ENCODE results near the gene MSL3B.

The MSL3B gene

DNA sequence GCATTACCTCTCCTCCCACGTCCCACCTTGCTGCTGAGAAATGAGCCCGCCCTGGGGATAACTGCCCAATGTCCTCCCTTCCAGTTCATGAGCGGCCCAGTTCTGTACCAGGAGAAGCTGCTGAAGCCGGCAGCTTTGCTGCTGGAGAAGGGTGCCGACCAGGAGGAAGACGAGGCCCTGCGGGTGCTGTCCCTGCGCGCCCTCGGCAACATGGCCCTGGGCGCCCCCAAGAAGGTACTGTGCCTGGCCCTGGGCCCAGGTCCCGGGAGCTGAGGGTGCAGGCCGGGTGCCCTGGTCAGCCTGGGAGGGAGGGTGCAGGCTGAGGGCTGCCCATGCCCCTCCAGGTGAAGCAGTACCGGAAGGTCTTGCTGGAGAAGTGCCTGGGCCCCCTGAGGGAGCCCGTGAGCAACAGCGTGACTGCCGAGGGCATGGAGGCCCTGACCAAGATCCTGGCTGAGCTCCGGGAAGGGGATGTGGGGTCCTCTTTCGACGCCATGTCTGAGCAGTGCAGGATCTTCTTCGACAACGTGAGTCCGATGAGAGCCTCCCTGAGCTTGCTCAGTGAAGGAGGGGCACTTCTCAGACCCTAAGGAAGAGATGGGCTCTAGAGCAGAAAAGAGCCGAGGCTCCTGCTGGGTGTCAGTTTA is 39.5 kb downstream of the MSL3B start:
- Histone ChIP-seq H3K36me3 (ENCODE audit: low read depth) (no peaks in the 10 kb centered on the region), H3K9me3 (no peaks in the 10 kb centered on the region), H3K4me3 (no peak overlapping the region), H3K4me1 (ENCODE audit: low read depth) (no peaks in the 10 kb centered on the region)
- TF ChIP-seq, protein P1, sequence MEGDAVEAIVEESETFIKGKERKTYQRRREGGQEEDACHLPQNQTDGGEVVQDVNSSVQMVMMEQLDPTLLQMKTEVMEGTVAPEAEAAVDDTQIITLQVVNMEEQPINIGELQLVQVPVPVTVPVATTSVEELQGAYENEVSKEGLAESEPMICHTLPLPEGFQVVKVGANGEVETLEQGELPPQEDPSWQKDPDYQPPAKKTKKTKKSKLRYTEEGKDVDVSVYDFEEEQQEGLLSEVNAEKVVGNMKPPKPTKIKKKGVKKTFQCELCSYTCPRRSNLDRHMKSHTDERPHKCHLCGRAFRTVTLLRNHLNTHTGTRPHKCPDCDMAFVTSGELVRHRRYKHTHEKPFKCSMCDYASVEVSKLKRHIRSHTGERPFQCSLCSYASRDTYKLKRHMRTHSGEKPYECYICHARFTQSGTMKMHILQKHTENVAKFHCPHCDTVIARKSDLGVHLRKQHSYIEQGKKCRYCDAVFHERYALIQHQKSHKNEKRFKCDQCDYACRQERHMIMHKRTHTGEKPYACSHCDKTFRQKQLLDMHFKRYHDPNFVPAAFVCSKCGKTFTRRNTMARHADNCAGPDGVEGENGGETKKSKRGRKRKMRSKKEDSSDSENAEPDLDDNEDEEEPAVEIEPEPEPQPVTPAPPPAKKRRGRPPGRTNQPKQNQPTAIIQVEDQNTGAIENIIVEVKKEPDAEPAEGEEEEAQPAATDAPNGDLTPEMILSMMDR (IDR thresholded peaks at IDR 0.05), result no peak
- intact Hi-C loops (cut with DNase I, micrococcal nuclease), result no loop called here
- DNase-seq (no peak), ATAC-seq (no peak)

DNA sequence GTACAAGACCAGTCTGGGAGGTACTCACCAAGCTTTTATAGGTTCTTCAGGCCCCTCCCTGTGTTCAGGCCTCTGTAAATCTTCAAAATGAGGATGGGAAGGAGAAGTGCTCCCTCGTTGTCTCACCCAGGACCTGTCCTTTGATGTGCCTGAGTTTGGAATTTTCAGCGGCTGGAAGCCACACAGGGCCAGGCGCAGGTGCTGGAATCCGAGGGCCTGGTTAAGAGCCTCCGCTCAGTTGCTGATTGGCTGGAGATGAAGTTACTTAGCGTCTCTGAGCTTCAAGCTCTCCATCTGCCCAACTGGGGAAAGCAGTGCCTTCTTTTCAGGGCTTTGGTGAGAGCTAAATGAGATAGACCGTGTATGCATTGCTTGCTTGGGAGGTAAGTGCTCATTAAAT is 43.8 kb downstream of the MSL3B start:
- H3K9me3 ChIP-seq, result no peaks in the 10 kb centered on the region
- H3K4me1 ChIP-seq (ENCODE audit: low read depth), result no peaks in the 10 kb centered on the region
- H3K36me3 ChIP-seq (ENCODE audit: low read depth), result no peaks in the 10 kb centered on the region
- ATAC-seq (no peak), DNase-seq (no peak)
- intact Hi-C loops (cut with DNase I, micrococcal nuclease), result no loop called here
- H3K4me3 ChIP-seq, result no peak overlapping the region
- TF ChIP-seq, protein P1 (IDR thresholded peaks at IDR 0.05), result no peak

DNA sequence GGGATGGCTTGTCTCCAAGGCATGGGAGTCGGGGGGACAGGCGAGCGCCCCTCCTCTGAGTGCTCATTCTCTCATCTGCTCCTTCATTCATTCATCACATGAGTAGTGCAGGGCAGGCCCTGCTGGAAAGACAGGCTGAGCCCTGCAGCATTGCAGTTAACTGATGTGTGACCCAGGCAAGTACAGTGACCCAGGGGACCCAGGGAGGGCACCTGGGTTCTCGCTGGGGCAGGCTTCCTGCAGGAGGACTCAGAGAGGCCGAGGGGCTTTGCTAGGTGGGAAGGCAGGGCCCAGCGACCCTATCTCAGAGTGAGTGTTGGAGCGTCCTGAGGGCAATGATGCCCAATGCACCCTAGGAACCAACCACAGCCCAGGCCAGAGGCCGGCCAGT is 44.5 kb downstream of the MSL3B start:
- Histone ChIP-seq H3K4me3 (no peak overlapping the region), H3K36me3 (ENCODE audit: low read depth) (no peaks in the 10 kb centered on the region), H3K4me1 (ENCODE audit: low read depth) (no peaks in the 10 kb centered on the region), H3K9me3 (no peaks in the 10 kb centered on the region)
- intact Hi-C loops (cut with DNase I, micrococcal nuclease), result no loop called here
- ATAC-seq (no peak), DNase-seq (no peak)
- TF ChIP-seq, protein P1 (IDR thresholded peaks at IDR 0.05), result no peak

DNA sequence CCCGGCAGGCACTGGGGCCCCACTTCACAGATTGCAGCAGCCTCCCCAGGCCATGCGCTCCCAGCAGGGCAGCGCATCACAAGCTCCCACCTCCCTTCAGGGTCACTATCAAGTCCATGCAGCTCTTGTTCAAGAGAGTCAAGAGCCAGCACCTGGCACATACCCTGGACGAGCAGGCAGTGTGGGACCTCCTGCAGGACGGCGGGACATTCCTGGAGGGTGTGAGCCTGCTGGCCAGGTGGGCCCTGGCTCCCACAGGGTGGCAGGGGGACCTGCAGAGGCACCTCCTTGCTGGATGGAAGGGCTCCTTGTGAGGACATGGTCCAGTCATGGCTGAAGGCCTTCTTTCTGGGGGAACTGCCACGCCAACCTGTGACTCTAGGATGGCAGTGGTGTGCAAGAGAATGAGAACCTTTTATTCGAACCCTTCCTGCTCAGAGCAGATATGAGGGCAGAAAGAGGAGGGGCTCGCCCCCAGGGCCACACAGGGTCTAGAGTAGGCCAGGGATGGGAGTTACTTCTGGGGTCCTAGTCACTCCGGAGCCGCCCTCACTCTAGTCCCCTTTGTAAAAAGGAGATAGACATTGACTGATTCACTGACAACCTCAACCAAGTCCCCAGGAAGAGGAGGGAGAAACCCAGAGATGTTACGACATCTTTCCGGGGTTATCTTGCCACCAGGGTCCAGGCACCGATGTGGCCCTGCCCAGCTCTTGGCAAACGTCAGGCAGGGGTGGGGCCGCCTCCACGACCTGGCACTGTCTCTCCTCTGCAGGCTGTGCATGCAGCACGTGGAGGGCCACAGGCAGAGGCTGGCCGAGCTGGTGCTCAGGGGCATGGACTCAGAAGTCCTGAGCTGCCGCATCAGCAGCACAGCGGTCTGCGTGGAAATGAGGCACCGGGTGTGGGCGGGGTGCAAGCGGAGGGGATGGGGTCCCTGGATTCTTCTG is 45.1 kb downstream of the MSL3B start:
- ATAC-seq (peak; percentile 37), DNase-seq (no peak)
- no peaks in the 10 kb centered on the region for H3K4me1 ChIP-seq (ENCODE audit: low read depth)
- intact Hi-C loops (cut with DNase I, micrococcal nuclease), result no loop called here
- H3K4me3 ChIP-seq, result no peak overlapping the region
- H3K9me3 ChIP-seq, result no peaks in the 10 kb centered on the region
- TF ChIP-seq, protein P1 (IDR thresholded peaks at IDR 0.05), result no peak
- no peaks in the 10 kb centered on the region for H3K36me3 ChIP-seq (ENCODE audit: low read depth)

DNA sequence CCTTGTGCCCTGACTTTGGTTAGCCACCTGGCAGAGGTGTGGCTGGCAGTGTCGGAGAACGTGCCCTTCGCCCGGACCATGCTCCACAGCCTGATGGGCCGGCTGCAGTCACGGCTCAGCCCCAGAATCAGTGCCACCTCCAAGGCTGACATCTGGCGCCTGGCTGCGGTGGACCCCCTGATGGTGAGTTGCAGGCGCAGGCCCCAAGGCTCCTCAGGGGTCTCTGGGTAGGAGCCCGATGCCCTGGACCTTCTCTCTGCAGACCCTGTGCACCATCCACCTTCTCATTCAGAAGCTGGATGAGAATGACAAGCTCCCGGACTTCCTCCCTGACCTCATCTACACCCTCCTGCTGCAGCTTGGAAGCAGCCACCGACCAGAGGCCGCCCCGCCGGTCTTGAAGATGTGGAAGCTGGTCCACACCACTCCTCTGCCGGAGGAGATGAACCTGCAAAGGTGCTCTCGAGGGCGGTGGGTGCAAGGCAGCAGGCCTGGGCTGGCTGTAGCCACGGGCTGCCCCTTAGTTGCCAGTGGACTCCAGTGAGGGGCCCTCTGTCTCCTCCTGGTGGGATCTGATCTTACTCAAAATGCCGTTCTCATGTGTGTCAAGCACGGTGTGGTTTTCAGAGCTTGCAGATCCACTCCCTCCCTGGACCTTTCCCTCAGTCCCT is 46.0 kb downstream of the MSL3B start:
- no peak for ATAC-seq

More for the DNA sequence above, 46.0 kb downstream of the MSL3B start:
- H3K9me3 ChIP-seq, result no peaks in the 10 kb centered on the region
- H3K36me3 ChIP-seq (ENCODE audit: low read depth), result no peaks in the 10 kb centered on the region
- no peak overlapping the region for H3K4me3 ChIP-seq
- TF ChIP-seq, protein P1 (IDR thresholded peaks at IDR 0.05), result no peak
- intact Hi-C loops (cut with DNase I, micrococcal nuclease), result no loop called here
- no peaks in the 10 kb centered on the region for H3K4me1 ChIP-seq (ENCODE audit: low read depth)
- DNase-seq, result no peak
